Measurements from ENCODE around the gene WDR19. TPM values are rescaled to one million over a fixed set of nuclear protein-coding genes. Genes with fewer than 3 reads are reported as not detected.
"Not testable (repeated sequence)": the region's sequence is repeated elsewhere in the genome, so short reads cannot be mapped to it uniquely, and the experiment has no call there.

Gene WDR19
- total RNA-seq, 2 experiments from 2014 or later = 14.5 to 16.7 TPM

DNA sequence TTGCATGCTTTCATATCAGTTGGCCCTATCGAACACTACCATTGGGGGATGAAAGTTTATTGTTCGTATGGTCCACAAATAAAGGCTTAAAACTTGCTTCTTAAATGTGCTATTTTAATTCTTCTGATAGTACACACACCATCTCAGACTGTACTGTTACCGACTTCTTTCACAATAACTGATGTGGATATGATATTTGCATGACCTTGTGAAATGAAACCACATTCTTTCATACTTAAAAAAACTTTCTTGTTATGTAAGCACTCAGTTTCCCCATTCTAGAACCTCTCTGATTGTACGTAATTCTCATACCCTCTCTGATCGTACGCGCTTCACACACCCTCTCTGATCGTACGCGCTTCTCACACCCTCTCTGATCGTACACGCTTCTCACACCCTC is 12.0 kb upstream of the WDR19 start:
- TF ChIP-seq, protein P1, sequence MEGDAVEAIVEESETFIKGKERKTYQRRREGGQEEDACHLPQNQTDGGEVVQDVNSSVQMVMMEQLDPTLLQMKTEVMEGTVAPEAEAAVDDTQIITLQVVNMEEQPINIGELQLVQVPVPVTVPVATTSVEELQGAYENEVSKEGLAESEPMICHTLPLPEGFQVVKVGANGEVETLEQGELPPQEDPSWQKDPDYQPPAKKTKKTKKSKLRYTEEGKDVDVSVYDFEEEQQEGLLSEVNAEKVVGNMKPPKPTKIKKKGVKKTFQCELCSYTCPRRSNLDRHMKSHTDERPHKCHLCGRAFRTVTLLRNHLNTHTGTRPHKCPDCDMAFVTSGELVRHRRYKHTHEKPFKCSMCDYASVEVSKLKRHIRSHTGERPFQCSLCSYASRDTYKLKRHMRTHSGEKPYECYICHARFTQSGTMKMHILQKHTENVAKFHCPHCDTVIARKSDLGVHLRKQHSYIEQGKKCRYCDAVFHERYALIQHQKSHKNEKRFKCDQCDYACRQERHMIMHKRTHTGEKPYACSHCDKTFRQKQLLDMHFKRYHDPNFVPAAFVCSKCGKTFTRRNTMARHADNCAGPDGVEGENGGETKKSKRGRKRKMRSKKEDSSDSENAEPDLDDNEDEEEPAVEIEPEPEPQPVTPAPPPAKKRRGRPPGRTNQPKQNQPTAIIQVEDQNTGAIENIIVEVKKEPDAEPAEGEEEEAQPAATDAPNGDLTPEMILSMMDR (IDR thresholded peaks at IDR 0.05) = no peak
- DNase-seq (no peak), ATAC-seq (ENCODE audit: poor library complexity) (no peak)
- Histone ChIP-seq H3K36me3 (ENCODE audit: insufficient read depth, low read length) (no peaks in the 10 kb centered on the region), H3K27ac (ENCODE audit: low read depth in 1 of 2, low read length in 2 of 2) (no peak overlapping the region), H3K27me3 (ENCODE audit: control insufficient read depth in 1 of 2, insufficient read depth in 2 of 2, low read length in 2 of 2) (no peaks in the 10 kb centered on the region), H3K4me1 (ENCODE audit: insufficient read depth, low read length) (no peaks in the 10 kb centered on the region), H3K9me3 (ENCODE audit: control insufficient read depth in 1 of 2, insufficient read depth in 1 of 2, low read length in 2 of 2) (peaks cover 0 to 3% of the 10 kb centered on the region in 2 experiments), H3K4me3 (ENCODE audit: low read length) (no peak overlapping the region)
- POLR2A ChIA-PET = no interaction called here
- no peak overlapping the region for H3K4me3 Mint-ChIP-seq
- no peaks in the 10 kb centered on the region for H3K9me3 Mint-ChIP-seq
- H3K27me3 Mint-ChIP-seq = no peaks in the 10 kb centered on the region
- intact Hi-C loops (cut with DNase I, micrococcal nuclease) = no loop called here
- H3K4me1 Mint-ChIP-seq (ENCODE audit: low read depth) = peaks cover 4% of the 10 kb centered on the region
- no peak overlapping the region for H3K27ac Mint-ChIP-seq
- H3K36me3 Mint-ChIP-seq (ENCODE audit: low read depth) = no peaks in the 10 kb centered on the region
- CTCF ChIA-PET = no interaction called here

- ChIA-PET CTCF (no interaction called here), POLR2A (no interaction called here)
- H3K27ac ChIP-seq (ENCODE audit: low read depth in 1 of 2, low read length in 2 of 2) = no peak overlapping the region
- H3K4me3 ChIP-seq (ENCODE audit: low read length) = no peak overlapping the region
- no peaks in the 10 kb centered on the region for H3K27me3 ChIP-seq (ENCODE audit: control insufficient read depth in 1 of 2, insufficient read depth in 2 of 2, low read length in 2 of 2)
- no peaks in the 10 kb centered on the region for H3K36me3 Mint-ChIP-seq (ENCODE audit: low read depth)
- DNase-seq = no peak
- H3K4me3 Mint-ChIP-seq = no peak overlapping the region
- intact Hi-C loops (cut with DNase I, micrococcal nuclease) = no loop called here
- no peak for ATAC-seq (ENCODE audit: poor library complexity)
- peaks cover 16% of the 10 kb centered on the region for H3K4me1 ChIP-seq (ENCODE audit: insufficient read depth, low read length)
- peaks cover 9% of the 10 kb centered on the region for H3K4me1 Mint-ChIP-seq (ENCODE audit: low read depth)
- no peaks in the 10 kb centered on the region for H3K9me3 Mint-ChIP-seq
- no peaks in the 10 kb centered on the region for H3K9me3 ChIP-seq (ENCODE audit: control insufficient read depth in 1 of 2, insufficient read depth in 1 of 2, low read length in 2 of 2)
- peaks cover 3% of the 10 kb centered on the region for H3K27me3 Mint-ChIP-seq
- H3K36me3 ChIP-seq (ENCODE audit: insufficient read depth, low read length) = no peaks in the 10 kb centered on the region
- TF ChIP-seq, protein P1 (IDR thresholded peaks at IDR 0.05) = no peak
- H3K27ac Mint-ChIP-seq = no peak overlapping the region
These were observed 3.6 kb upstream of the WDR19 start for GRCh38 chr4:39178706-39179105.

DNA sequence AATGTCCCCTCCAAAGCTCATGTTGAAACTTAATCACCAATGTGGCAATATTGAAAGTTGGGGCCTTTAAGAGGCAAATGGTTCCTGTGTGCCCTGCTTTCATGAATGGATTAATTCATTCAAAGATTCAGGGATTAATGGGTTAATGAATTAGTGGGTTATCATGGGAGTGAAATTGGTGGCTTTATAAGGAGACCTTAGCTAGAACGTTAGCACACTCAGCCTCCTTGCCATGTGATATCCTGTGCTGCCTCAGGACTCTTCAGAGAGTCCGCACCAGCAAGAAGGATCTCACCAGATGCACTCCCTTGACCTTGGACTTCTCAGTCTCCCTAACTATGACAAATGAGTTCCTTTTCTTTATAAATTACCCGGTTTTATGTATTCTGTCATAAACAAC is 2.6 kb upstream of the WDR19 start:
- Mint-ChIP-seq H3K36me3 (ENCODE audit: low read depth) (no peaks in the 10 kb centered on the region), H3K4me1 (ENCODE audit: low read depth) (peaks cover 9% of the 10 kb centered on the region), H3K9me3 (no peaks in the 10 kb centered on the region), H3K4me3 (no peak overlapping the region), H3K27ac (no peak overlapping the region), H3K27me3 (peaks cover 3% of the 10 kb centered on the region)
- Histone ChIP-seq H3K9me3 (ENCODE audit: control insufficient read depth in 1 of 2, insufficient read depth in 1 of 2, low read length in 2 of 2) (no peaks in the 10 kb centered on the region), H3K27me3 (ENCODE audit: control insufficient read depth in 1 of 2, insufficient read depth in 2 of 2, low read length in 2 of 2) (no peaks in the 10 kb centered on the region), H3K27ac (ENCODE audit: low read depth in 1 of 2, low read length in 2 of 2) (no peak overlapping the region), H3K36me3 (ENCODE audit: insufficient read depth, low read length) (no peaks in the 10 kb centered on the region), H3K4me3 (ENCODE audit: low read length) (no peak overlapping the region), H3K4me1 (ENCODE audit: insufficient read depth, low read length) (peaks cover 16% of the 10 kb centered on the region)
- ATAC-seq (ENCODE audit: poor library complexity) (no peak), DNase-seq (no peak)
- POLR2A ChIA-PET = no interaction called here
- CTCF ChIA-PET = no interaction called here
- TF ChIP-seq, protein P1 (IDR thresholded peaks at IDR 0.05) = no peak
- intact Hi-C loops (cut with DNase I, micrococcal nuclease) = loop anchor here (5.0 to 10.0 kb wide), 8 partner anchors 137 to 1495 kb away; partner anchors contain the start of genes RELL1 (in 2 of the 2), KLF3 (in 1 of the 2), LIAS (in 1 of the 2) and RPL9 (in 1 of the 2)

GRCh38 chr4:39180629-39181028 is 1.7 kb upstream of the WDR19 start:
- H3K4me1 Mint-ChIP-seq (ENCODE audit: low read depth); H3K27ac ChIP-seq (ENCODE audit: low read depth in 1 of 2, low read length in 2 of 2); H3K36me3 ChIP-seq (ENCODE audit: insufficient read depth, low read length); H3K27me3 ChIP-seq (ENCODE audit: control insufficient read depth in 1 of 2, insufficient read depth in 2 of 2, low read length in 2 of 2); H3K9me3 ChIP-seq (ENCODE audit: control insufficient read depth in 1 of 2, insufficient read depth in 1 of 2, low read length in 2 of 2); POLR2A ChIA-PET; DNase-seq; H3K4me3 ChIP-seq (ENCODE audit: low read length); H3K4me3 Mint-ChIP-seq; ATAC-seq (ENCODE audit: poor library complexity); CTCF ChIA-PET; H3K9me3 Mint-ChIP-seq; H3K27me3 Mint-ChIP-seq; H3K36me3 Mint-ChIP-seq (ENCODE audit: low read depth); H3K27ac Mint-ChIP-seq: not testable (repeated sequence)
- intact Hi-C loops (cut with DNase I, micrococcal nuclease) = loop anchor here (5.0 to 10.0 kb wide), 8 partner anchors 138 to 1496 kb away; partner anchors contain the start of genes RELL1 (in 2 of the 2), KLF3 (in 1 of the 2), LIAS (in 1 of the 2) and RPL9 (in 1 of the 2)
- H3K4me1 ChIP-seq (ENCODE audit: insufficient read depth, low read length) = peaks cover 16% of the 10 kb centered on the region

All from CD4-positive, alpha-beta T cell (primary cell).